HCT116 (cell line): ENCODE data around the gene APOBEC3B. TPM values are rescaled to one million over a fixed set of nuclear protein-coding genes. Genes with fewer than 3 reads are reported as not detected.
"Not testable (repeated sequence)": the region's sequence is repeated elsewhere in the genome, so short reads cannot be mapped to it uniquely, and the experiment has no call there.

Experiments used
- ATAC-seq: fragments of 200-7000 bp; cut with Tn5 transposase; 2 replicates; pipeline ENCODE4 v1.9.1; 2020; ENCODE audit warnings: mild to moderate bottlenecking, moderate library complexity
- BruUV-seq: library from RNA; stranded (reverse); fragments of 400-500 nt; replicated peaks from 2 replicates; lab custom pipeline; 2021; lab: Mats Ljungman, UMichigan
- CTCF ChIA-PET: fragments of 300-600 bp; sonication (Branson Sonifier 250); formaldehyde crosslinking; loops from one replicate; lab custom pipeline; 2021; ENCODE audit warnings: antibody characterized with exemption; lab: Charles Lee
- POLR2A ChIA-PET: fragments of 300-600, 350-600 bp; sonication (Branson Sonifier 250); formaldehyde crosslinking; loops from one replicate; lab custom pipeline; 2021; ENCODE audit warnings: antibody characterized with exemption; lab: Charles Lee
- RAD21 ChIA-PET, 2 experiments: fragments of 300-600 bp; sonication (Branson Sonifier 250); formaldehyde crosslinking; loops; one replicate each; lab custom pipeline; 2023; ENCODE audit warnings: low total read pairs in 2 of 2; ENCODE audit not compliant: uncharacterized antibody in 2 of 2, unreplicated experiment in 2 of 2, low non-redundant PET in 1 of 2; lab: Charles Lee
- DNase-seq: peaks from one replicate; pipeline ENCODE4 v3.0.0-alpha.2; 2010; ENCODE audit warnings: low read depth, low spot score
- H2AFZ ChIP-seq: fragments of 200-600 bp; shearing (Covaris generic), sonication (generic); 2 replicates; pipeline ENCODE4 v1.6.1; 2017; ENCODE audit warnings: low read depth, mixed run types, mixed read lengths, antibody characterized with exemption, low read length; ENCODE audit not compliant: poor library complexity, severe bottlenecking
- H3K27ac ChIP-seq: 2 replicates; pipeline ENCODE4 v1.5.1; 2012; ENCODE audit warnings: low read depth, low read length
- H3K27me3 ChIP-seq: fragments of 200-600 bp; sonication (generic); 2 replicates; pipeline ENCODE4 v1.6.1; 2016; ENCODE audit warnings: mixed run types, low read length, mixed read lengths; ENCODE audit not compliant: insufficient read depth
- H3K36me3 ChIP-seq, 2 experiments: fragments of 200-500 bp in 1 of 2; fragments of 200-600 bp in 1 of 2; sonication (Bioruptor generic) in 1 of 2; sonication (generic) in 1 of 2; 2 replicates each; pipeline versions ENCODE4 v1.5.1 to v1.6.1; 2014 to 2016; ENCODE audit warnings: low read length in 2 of 2, inconsistent platforms in 1 of 2, mixed read lengths in 1 of 2, mixed run types in 1 of 2; ENCODE audit not compliant: insufficient read depth in 2 of 2, control insufficient read depth in 1 of 2
- H3K4me1 ChIP-seq, 2 experiments: fragments of 200-600 bp in 1 of 2; sonication (generic) in 1 of 2; 2 replicates each; pipeline versions ENCODE4 v1.5.1 to v1.6.1; 2012 to 2017; ENCODE audit warnings: low read length in 2 of 2, inconsistent platforms in 1 of 2, mild to moderate bottlenecking in 1 of 2, mixed read lengths in 1 of 2, mixed run types in 1 of 2, moderate library complexity in 1 of 2; ENCODE audit not compliant: insufficient read depth in 2 of 2, control insufficient read depth in 1 of 2
- H3K4me2 ChIP-seq: fragments of 200-600 bp; sonication (generic); 2 replicates; pipeline ENCODE4 v1.6.1; 2017; ENCODE audit warnings: mixed run types, low read length, mixed read lengths
- H3K4me3 ChIP-seq, 2 experiments: fragments of 200-600 bp in 1 of 2; sonication (generic) in 1 of 2; replicated peaks in 1 of 2; 2 replicates each; pipeline ENCODE4 v1.5.1; 2011 to 2016; ENCODE audit warnings: low read length in 2 of 2, control low read depth in 1 of 2, low read depth in 1 of 2, mild to moderate bottlenecking in 1 of 2, mixed read lengths in 1 of 2, mixed run types in 1 of 2
- H3K79me2 ChIP-seq: fragments of 200-600 bp; sonication (generic); 2 replicates; pipeline ENCODE4 v1.6.1; 2017; ENCODE audit warnings: mild to moderate bottlenecking, mixed run types, low read length, moderate library complexity, mixed read lengths; ENCODE audit not compliant: insufficient read depth
- H3K9ac ChIP-seq: fragments of 200-600 bp; sonication (generic); 2 replicates; pipeline ENCODE4 v1.6.1; 2016; ENCODE audit warnings: low read length, mixed read lengths
- H3K9me2 ChIP-seq: fragments of 200-600 bp; sonication (generic), shearing (Covaris generic); 2 replicates; pipeline ENCODE4 v1.6.1; 2017; ENCODE audit warnings: mixed run types, mild to moderate bottlenecking, moderate library complexity; ENCODE audit not compliant: insufficient read depth
- H3K9me3 ChIP-seq, 2 experiments: fragments of 200-500 bp in 1 of 2; fragments of 200-600 bp in 1 of 2; sonication (Bioruptor generic) in 1 of 2; sonication (generic) in 1 of 2; 2 replicates each; pipeline ENCODE4 v1.6.1; 2014 to 2017; ENCODE audit warnings: low read length in 2 of 2, mixed read lengths in 2 of 2, inconsistent platforms in 1 of 2, low read depth in 1 of 2, mild to moderate bottlenecking in 1 of 2, mixed run types in 1 of 2, moderate library complexity in 1 of 2; ENCODE audit not compliant: control insufficient read depth in 1 of 2, insufficient read depth in 1 of 2
- H4K20me1 ChIP-seq: fragments of 200-600 bp; sonication (generic), shearing (Covaris generic); 2 replicates; pipeline ENCODE4 v1.6.1; 2017; ENCODE audit warnings: mixed run types, mild to moderate bottlenecking, moderate library complexity; ENCODE audit not compliant: insufficient read depth
- SRF ChIP-seq: IDR thresholded peaks from 2 replicates; pipeline ENCODE4 v1.6.1; 2012; ENCODE audit warnings: low read depth
- ZFX ChIP-seq: fragments of 450-650 bp; IDR thresholded peaks from 2 replicates; pipeline ENCODE4 v1.6.1; 2017
- intact Hi-C: fragments of 100-400 bp; cut with micrococcal nuclease; formaldehyde crosslinking; loops from 2 replicates; pipeline ENCODE4 v1.10.0; 2022
- total RNA-seq: library from RNA; stranded (reverse); gene quantifications from one replicate; pipeline ENCODE4 v1.2.1, GENCODE V29; 2021; ENCODE audit not compliant: unreplicated experiment

APOBEC3B gene
- total RNA-seq, 1 experiment from 2014 or later: 10.3 TPM

DNA sequence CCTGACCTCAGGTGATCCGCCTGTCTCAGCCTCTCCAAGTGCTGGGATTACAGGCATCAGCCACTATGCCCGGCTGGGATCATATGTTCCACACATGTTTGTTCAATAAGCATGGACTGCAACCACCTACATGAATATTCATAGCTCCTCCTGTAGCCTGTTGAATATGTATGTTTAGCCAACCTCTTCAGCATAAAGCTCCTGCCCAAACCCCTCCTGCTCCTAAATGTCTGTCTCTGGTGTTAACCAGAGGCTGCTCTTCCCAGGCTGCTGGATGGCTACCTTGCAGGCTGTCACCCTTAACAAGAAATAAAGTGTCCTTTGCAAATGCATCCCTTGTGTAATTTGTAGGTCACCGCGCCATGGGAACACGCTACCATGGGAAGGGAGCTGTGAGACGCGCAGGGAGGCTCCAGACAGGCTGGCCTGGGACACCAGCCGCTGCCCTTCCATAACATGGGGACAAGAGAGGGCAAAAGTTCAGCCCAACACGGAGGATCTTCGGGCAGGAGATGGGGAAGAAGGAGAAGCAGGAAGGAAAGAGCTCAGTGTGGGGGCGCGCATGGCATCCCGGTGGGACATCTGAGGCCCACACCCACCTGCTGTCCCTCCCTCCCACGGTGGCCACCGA, 38.0 kb downstream of the APOBEC3B start:
- intact Hi-C loops, H3K4me3 ChIP-seq, H4K20me1 ChIP-seq, H3K79me2 ChIP-seq, H2AFZ ChIP-seq, H3K9me2 ChIP-seq, BruUV-seq, RAD21 ChIA-PET, H3K4me1 ChIP-seq, H3K36me3 ChIP-seq, H3K9ac ChIP-seq, ATAC-seq, H3K4me2 ChIP-seq, CTCF ChIA-PET, H3K27ac ChIP-seq, POLR2A ChIA-PET, DNase-seq, H3K27me3 ChIP-seq, H3K9me3 ChIP-seq: not testable (repeated sequence)

- no peak for DNase-seq
- no peak for TF ChIP-seq SRF
- no peak for TF ChIP-seq ZFX
- TF ChIP-seq, all 23 proteins: peak for 0
- ChIA-PET POLR2A (interaction anchor here (0.7 kb wide), 1 partner anchor 27 kb away, joined by 4 read pairs; no protein-coding TSS in a partner anchor), CTCF (no interaction called here), RAD21 (no interaction called here)
- ATAC-seq: no peak
- Histone ChIP-seq H3K9ac (no peak overlapping the region), H3K9me2 (no peaks in the 10 kb centered on the region), H2AFZ (no peak overlapping the region), H3K4me1 (no peaks in the 10 kb centered on the region), H3K79me2 (no peaks in the 10 kb centered on the region), H3K9me3 (no peaks in the 10 kb centered on the region), H3K4me2 (no peak overlapping the region), H4K20me1 (no peaks in the 10 kb centered on the region), H3K4me3 (no peak overlapping the region), H3K27me3 (no peaks in the 10 kb centered on the region), H3K27ac (no peak overlapping the region), H3K36me3 (peaks cover 0 to 4% of the 10 kb centered on the region in 2 experiments; a peak in 2 of 4 replicates)
- no TSS peak for BruUV-seq
- intact Hi-C loops: no loop called here
Observed at GRCh38 chr22:39021552-39022250, 39.6 kb downstream of the APOBEC3B start.
